Activated naive CD4-positive, alpha-beta T cell treated with anti-CD3 and anti-CD28 coated beads for 36 hours (primary cell): ENCODE results near the gene NHSL2. TPM values are rescaled to one million over a fixed set of nuclear protein-coding genes. Genes with fewer than 3 reads are reported as not detected.
A peak's percentile ranks its signal among the peaks of the same experiment; 100 is the strongest.

Experiments
- CTCF ChIA-PET: fragments of 350-600 bp; sonication (Branson Sonifier 250); formaldehyde crosslinking; loops from one replicate; lab custom pipeline; 2021; ENCODE audit warnings: antibody characterized with exemption; lab: Charles Lee
- DNase-seq: peaks from one replicate; pipeline ENCODE4 v3.0.0-alpha.2; 2020
- H3K27ac Mint-ChIP-seq: one replicate; pipeline ENCODE4 v1.8.0; 2021; ENCODE audit warnings: mild to moderate bottlenecking, mixed read lengths
- H3K27me3 Mint-ChIP-seq: one replicate; pipeline ENCODE4 v1.8.0; 2021; ENCODE audit warnings: low read depth, mixed read lengths
- H3K36me3 Mint-ChIP-seq: one replicate; pipeline ENCODE4 v1.8.0; 2021; ENCODE audit warnings: low read depth, mixed read lengths
- H3K4me1 Mint-ChIP-seq: one replicate; pipeline ENCODE4 v1.8.0; 2021; ENCODE audit warnings: low read depth, mixed read lengths
- H3K4me3 Mint-ChIP-seq: one replicate; pipeline ENCODE4 v1.8.0; 2021; ENCODE audit warnings: mild to moderate bottlenecking, moderate library complexity, mixed read lengths
- H3K9me3 Mint-ChIP-seq: one replicate; pipeline ENCODE4 v1.8.0; 2021; ENCODE audit warnings: mixed read lengths
- intact Hi-C: fragments of 100-400 bp; cut with micrococcal nuclease; formaldehyde crosslinking; loops from one replicate; pipeline ENCODE4 v1.15.1; 2023
- total RNA-seq, 2 experiments: library from RNA; stranded (reverse); gene quantifications; one replicate each; pipeline ENCODE4 v1.2.3, GENCODE V29; 2021

Gene NHSL2
- total RNA-seq, 2 experiments from 2014 or later: 0.10 to 0.41 TPM

DNA sequence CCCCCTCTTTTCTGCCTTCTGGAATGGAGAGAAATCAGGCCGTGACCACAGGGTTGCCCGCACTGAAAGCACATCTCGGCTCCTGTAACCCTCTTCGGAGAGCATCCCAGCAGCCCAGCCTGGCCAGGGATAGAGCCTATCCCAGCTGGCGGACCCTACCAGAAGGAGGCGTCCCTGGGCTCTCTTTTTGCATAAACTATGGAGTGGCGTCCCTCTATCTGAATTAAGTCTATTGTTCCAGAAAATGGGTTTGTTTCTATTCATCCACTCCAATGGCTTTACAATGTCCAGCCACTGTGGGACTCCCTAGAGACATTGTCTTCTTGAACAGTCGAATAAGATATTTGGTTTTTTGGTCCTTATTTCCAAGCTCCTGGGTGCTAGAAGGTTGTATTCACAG, 689 bp upstream of the NHSL2 start:
- H3K4me3 Mint-ChIP-seq: peak overlapping the region; percentile 55
- peaks cover 35% of the 10 kb centered on the region for H3K27me3 Mint-ChIP-seq
- intact Hi-C loops: loop anchor here (1.0 kb wide), 2 partner anchors 108 to 216 kb away; no protein-coding TSS in a partner anchor
- H3K9me3 Mint-ChIP-seq: no peaks in the 10 kb centered on the region
- H3K36me3 Mint-ChIP-seq: no peaks in the 10 kb centered on the region
- CTCF ChIA-PET: interaction anchor here (1.7 kb wide), 1 partner anchor 112 kb away, joined by 3 read pairs; no protein-coding TSS in a partner anchor
- H3K4me1 Mint-ChIP-seq: peaks cover 2% of the 10 kb centered on the region
- H3K27ac Mint-ChIP-seq: no peak overlapping the region
- DNase-seq: no peak

DNA sequence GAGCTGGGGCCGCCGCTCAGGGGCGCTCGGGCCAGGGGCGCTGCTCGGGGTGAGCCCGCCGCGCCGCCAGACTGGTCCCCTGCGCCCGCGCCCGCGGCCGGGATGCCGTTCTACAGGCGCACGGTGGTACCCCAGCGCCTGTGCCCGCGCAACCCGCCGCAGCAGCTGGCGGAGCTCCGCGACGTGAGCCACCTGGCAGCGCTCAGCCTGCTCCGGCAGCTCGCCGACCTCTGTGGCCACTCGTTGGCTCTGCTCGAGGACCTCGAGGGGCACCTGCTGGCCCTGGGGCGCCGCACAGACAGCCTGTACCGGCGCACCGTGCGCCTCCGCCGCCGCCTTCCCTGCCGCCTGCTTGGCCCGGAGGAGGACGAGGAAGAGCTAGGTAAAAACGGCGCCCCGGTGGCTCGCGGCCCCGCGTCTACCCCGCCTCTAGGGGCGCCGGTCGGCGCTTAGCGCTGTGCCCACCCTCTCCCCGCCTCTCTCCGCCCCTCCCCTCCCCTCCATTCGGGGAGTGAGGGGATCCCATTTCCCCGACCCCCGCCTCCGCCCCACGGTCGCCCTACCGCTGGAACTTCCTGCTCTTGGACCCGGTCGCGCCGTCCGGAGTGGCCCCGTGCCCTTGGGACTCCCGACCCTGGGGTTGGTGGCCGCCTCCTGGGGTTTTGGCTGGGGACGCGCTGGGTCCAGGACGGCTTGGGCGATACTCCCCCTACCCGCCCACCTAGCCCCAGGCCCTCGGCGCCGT, 513 bp downstream of the NHSL2 start:
- H3K27me3 Mint-ChIP-seq: peaks cover 34% of the 10 kb centered on the region
- CTCF ChIA-PET: interaction anchor here (0.6 to 1.7 kb wide), 4 partner anchors 54 to 216 kb away, joined by 3 to 5 read pairs (median 4); no protein-coding TSS in a partner anchor
- DNase-seq: peak; percentile 30
- peaks cover 2% of the 10 kb centered on the region for H3K4me1 Mint-ChIP-seq
- H3K4me3 Mint-ChIP-seq: peak overlapping the region; percentile 43
- H3K36me3 Mint-ChIP-seq: no peaks in the 10 kb centered on the region
- no peak overlapping the region for H3K27ac Mint-ChIP-seq
- intact Hi-C loops: loop anchor here (1.0 kb wide), 2 partner anchors 107 to 215 kb away; no protein-coding TSS in a partner anchor
- H3K9me3 Mint-ChIP-seq: no peaks in the 10 kb centered on the region

GRCh38 chrX:71911731-71912050, 1.0 kb downstream of the NHSL2 start:
- Mint-ChIP-seq H3K36me3 (no peaks in the 10 kb centered on the region), H3K27ac (no peak overlapping the region), H3K4me3 (peak overlapping the region; percentile 43), H3K27me3 (peaks cover 34% of the 10 kb centered on the region), H3K4me1 (peaks cover 2% of the 10 kb centered on the region), H3K9me3 (no peaks in the 10 kb centered on the region)
- no peak for DNase-seq
- CTCF ChIA-PET: interaction anchor here (0.5 to 1.3 kb wide), 4 partner anchors 9 to 216 kb away, joined by 3 to 5 read pairs (median 4); no protein-coding TSS in a partner anchor
- intact Hi-C loops: no loop called here

- intact Hi-C loops: no loop called here
- Mint-ChIP-seq H3K27me3 (peaks cover 34% of the 10 kb centered on the region), H3K4me1 (peaks cover 2% of the 10 kb centered on the region), H3K4me3 (no peak overlapping the region), H3K36me3 (no peaks in the 10 kb centered on the region), H3K9me3 (no peaks in the 10 kb centered on the region), H3K27ac (no peak overlapping the region)
- no peak for DNase-seq
- CTCF ChIA-PET: interaction anchor here (0.5 to 1.1 kb wide), 2 partner anchors 8 to 109 kb away, joined by 3 to 4 read pairs; no protein-coding TSS in a partner anchor
Measured at GRCh38 chrX:71912156-71912555, 1.5 kb downstream of the NHSL2 start.

GRCh38 chrX:71913156-71913950, 2.7 kb downstream of the NHSL2 start:
- CTCF ChIA-PET: interaction anchor here (0.6 kb wide), 1 partner anchor 716 kb away, joined by 3 read pairs; no protein-coding TSS in a partner anchor
- H3K36me3 Mint-ChIP-seq: no peaks in the 10 kb centered on the region
- no peaks in the 10 kb centered on the region for H3K9me3 Mint-ChIP-seq
- H3K4me3 Mint-ChIP-seq: no peak overlapping the region
- no peak overlapping the region for H3K27ac Mint-ChIP-seq
- H3K4me1 Mint-ChIP-seq: peaks cover 2% of the 10 kb centered on the region
- intact Hi-C loops: no loop called here
- H3K27me3 Mint-ChIP-seq: peaks cover 34% of the 10 kb centered on the region
- no peak for DNase-seq

- Mint-ChIP-seq H3K27me3 (peaks cover 16% of the 10 kb centered on the region), H3K27ac (no peak overlapping the region), H3K36me3 (no peaks in the 10 kb centered on the region), H3K9me3 (no peaks in the 10 kb centered on the region), H3K4me1 (no peaks in the 10 kb centered on the region), H3K4me3 (no peak overlapping the region)
- no peak for DNase-seq
- intact Hi-C loops: no loop called here
- CTCF ChIA-PET: interaction anchor here (0.7 kb wide), 1 partner anchor 112 kb away, joined by 7 read pairs; no protein-coding TSS in a partner anchor
Measured at GRCh38 chrX:71917621-71918343, 7.1 kb downstream of the NHSL2 start.

GRCh38 chrX:71919431-71919830, 8.8 kb downstream of the NHSL2 start:
- Mint-ChIP-seq H3K27ac (no peak overlapping the region), H3K4me3 (no peak overlapping the region), H3K4me1 (no peaks in the 10 kb centered on the region), H3K27me3 (peaks cover 5% of the 10 kb centered on the region), H3K36me3 (no peaks in the 10 kb centered on the region), H3K9me3 (no peaks in the 10 kb centered on the region)
- intact Hi-C loops: no loop called here
- CTCF ChIA-PET: no interaction called here
- DNase-seq: no peak

- CTCF ChIA-PET: interaction anchor here (0.7 kb wide), 1 partner anchor 8 kb away, joined by 4 read pairs; no protein-coding TSS in a partner anchor
- Mint-ChIP-seq H3K36me3 (no peaks in the 10 kb centered on the region), H3K9me3 (no peaks in the 10 kb centered on the region), H3K4me1 (no peaks in the 10 kb centered on the region), H3K27ac (no peak overlapping the region), H3K27me3 (peaks cover 4% of the 10 kb centered on the region), H3K4me3 (no peak overlapping the region)
- DNase-seq: no peak
- intact Hi-C loops: no loop called here
Measured at GRCh38 chrX:71919886-71920285, 9.2 kb downstream of the NHSL2 start.

DNA sequence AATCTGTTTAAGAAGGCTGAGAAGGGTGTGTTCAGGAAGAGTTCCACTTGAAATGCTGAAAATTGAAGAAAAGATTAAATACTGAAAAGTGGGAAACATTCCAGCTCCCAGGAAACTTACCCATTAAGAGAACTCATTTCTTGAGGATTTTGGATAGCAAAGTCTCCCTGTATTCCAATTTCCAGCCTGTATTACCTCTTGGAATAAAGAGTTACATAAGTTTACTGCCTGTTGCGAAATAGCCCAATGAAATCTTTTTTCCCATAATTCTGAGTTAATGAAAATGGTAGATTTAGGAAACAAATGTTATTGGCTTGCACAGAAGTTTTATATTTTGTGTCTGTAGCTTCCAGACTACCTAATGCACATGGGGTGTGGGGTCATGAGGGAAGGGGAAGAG, 12.0 kb downstream of the NHSL2 start:
- no peak overlapping the region for H3K27ac Mint-ChIP-seq
- DNase-seq: no peak
- H3K36me3 Mint-ChIP-seq: no peaks in the 10 kb centered on the region
- CTCF ChIA-PET: interaction anchor here (0.6 kb wide), 1 partner anchor 98 kb away, joined by 3 read pairs; no protein-coding TSS in a partner anchor
- H3K27me3 Mint-ChIP-seq: no peaks in the 10 kb centered on the region
- H3K4me3 Mint-ChIP-seq: no peak overlapping the region
- no peaks in the 10 kb centered on the region for H3K4me1 Mint-ChIP-seq
- intact Hi-C loops: no loop called here
- H3K9me3 Mint-ChIP-seq: no peaks in the 10 kb centered on the region

DNA sequence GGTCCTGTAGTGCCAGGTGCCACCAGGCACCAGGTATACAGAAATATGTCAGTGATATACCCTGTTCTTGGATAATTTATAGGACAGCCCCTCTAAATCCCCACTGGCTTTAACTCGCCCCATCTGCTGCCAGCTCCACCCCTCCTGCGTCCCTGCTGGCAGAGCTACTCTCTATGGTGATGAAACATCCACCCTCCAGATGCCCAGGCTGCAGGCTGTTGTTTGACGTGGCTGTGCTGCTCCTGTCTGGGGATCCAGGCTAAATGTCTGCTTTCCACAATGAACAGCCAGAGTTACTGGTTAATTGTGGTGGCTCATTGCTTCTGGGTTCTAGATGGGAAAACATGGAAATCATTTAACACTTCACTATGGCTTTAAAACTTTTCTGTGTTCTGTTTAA, 12.9 kb downstream of the NHSL2 start:
- DNase-seq: no peak
- Mint-ChIP-seq H3K4me1 (no peaks in the 10 kb centered on the region), H3K4me3 (no peak overlapping the region), H3K27me3 (no peaks in the 10 kb centered on the region), H3K9me3 (no peaks in the 10 kb centered on the region), H3K36me3 (no peaks in the 10 kb centered on the region), H3K27ac (no peak overlapping the region)
- intact Hi-C loops: no loop called here
- CTCF ChIA-PET: no interaction called here

- Mint-ChIP-seq H3K27ac (no peak overlapping the region), H3K9me3 (no peaks in the 10 kb centered on the region), H3K4me3 (no peak overlapping the region), H3K27me3 (no peaks in the 10 kb centered on the region), H3K36me3 (no peaks in the 10 kb centered on the region), H3K4me1 (no peaks in the 10 kb centered on the region)
- no peak for DNase-seq
- intact Hi-C loops: no loop called here
- CTCF ChIA-PET: no interaction called here
Measured at GRCh38 chrX:71927040-71927439, 16.4 kb downstream of the NHSL2 start.

GRCh38 chrX:71928856-71929255, 18.2 kb downstream of the NHSL2 start:
- H3K4me3 Mint-ChIP-seq: no peak overlapping the region
- H3K27me3 Mint-ChIP-seq: peaks cover under 1% of the 10 kb centered on the region
- H3K27ac Mint-ChIP-seq: no peak overlapping the region
- no peak for DNase-seq
- H3K9me3 Mint-ChIP-seq: no peaks in the 10 kb centered on the region
- H3K36me3 Mint-ChIP-seq: no peaks in the 10 kb centered on the region
- CTCF ChIA-PET: no interaction called here
- no peaks in the 10 kb centered on the region for H3K4me1 Mint-ChIP-seq
- intact Hi-C loops: no loop called here
